A673 (cell line): Measurements from ENCODE around the gene WASF1. TPM values are rescaled to one million over a fixed set of nuclear protein-coding genes. Genes with fewer than 3 reads are reported as not detected.
A peak's percentile ranks its signal among the peaks of the same experiment; 100 is the strongest.

Experiments used
- BruUV-seq: library from RNA; stranded (reverse); fragments of 400-500 nt; replicated peaks from 2 replicates; lab custom pipeline; 2021; lab: Mats Ljungman, UMichigan
- CTCF ChIA-PET: fragments of 300-600 bp; sonication (Branson Sonifier 250); formaldehyde crosslinking; loops from one replicate; lab custom pipeline; 2022; ENCODE audit warnings: antibody characterized with exemption; lab: Charles Lee
- POLR2A ChIA-PET: fragments of 300-600 bp; sonication (Branson Sonifier 250); formaldehyde crosslinking; loops from one replicate; lab custom pipeline; 2022; ENCODE audit warnings: antibody characterized with exemption; ENCODE audit not compliant: low non-redundant PET; lab: Charles Lee
- DNase-seq: peaks from one replicate; pipeline ENCODE4 v3.0.0-alpha.2; 2015; ENCODE audit warnings: low spot score
- H3K27ac ChIP-seq: fragments of 200-600 bp; sonication (generic); 2 replicates; pipeline ENCODE4 v1.5.1; 2016; ENCODE audit warnings: mixed run types, low read depth, mild to moderate bottlenecking, mixed read lengths, antibody characterized with exemption, low read length; ENCODE audit not compliant: poor library complexity, severe bottlenecking
- H3K27me3 ChIP-seq: fragments of 200-600 bp; sonication (generic); replicated peaks from 2 replicates; pipeline ENCODE4 v1.6.1; 2017; ENCODE audit warnings: mixed run types, low read depth, mild to moderate bottlenecking, mixed read lengths, antibody characterized with exemption, low read length; ENCODE audit not compliant: insufficient read depth, poor library complexity
- H3K36me3 ChIP-seq: fragments of 200-600 bp; sonication (generic); 2 replicates; pipeline ENCODE4 v1.6.1; 2016; ENCODE audit warnings: mixed run types, mild to moderate bottlenecking, mixed read lengths, antibody characterized with exemption, low read length; ENCODE audit not compliant: insufficient read depth, poor library complexity, severe bottlenecking
- H3K4me1 ChIP-seq: fragments of 200-600 bp; sonication (generic); 2 replicates; pipeline ENCODE4 v1.6.1; 2017; ENCODE audit warnings: mixed run types, mild to moderate bottlenecking, mixed read lengths, antibody characterized with exemption, low read length; ENCODE audit not compliant: insufficient read depth, poor library complexity, severe bottlenecking
- H3K4me3 ChIP-seq: fragments of 200-600 bp; sonication (generic); 2 replicates; pipeline ENCODE4 v1.5.1; 2016; ENCODE audit warnings: low read depth, mixed run types, mild to moderate bottlenecking, mixed read lengths, low read length; ENCODE audit not compliant: poor library complexity, severe bottlenecking
- H3K9me3 ChIP-seq: fragments of 200-600 bp; sonication (generic); 2 replicates; pipeline ENCODE4 v1.6.1; 2016; ENCODE audit warnings: mixed run types, low read depth, mild to moderate bottlenecking, mixed read lengths, antibody characterized with exemption, low read length; ENCODE audit not compliant: poor library complexity, severe bottlenecking
- EZH2 ChIP-seq: fragments of 200-600 bp; sonication (generic); IDR thresholded peaks from 2 replicates; pipeline ENCODE4 v1.6.1; 2017; ENCODE audit warnings: borderline replicate concordance, low read depth, mild to moderate bottlenecking, mixed read lengths, antibody characterized with exemption, low read length; ENCODE audit not compliant: poor library complexity, severe bottlenecking
- intact Hi-C: fragments of 100-400 bp; cut with micrococcal nuclease; formaldehyde crosslinking; loops from one replicate; pipeline ENCODE4 v1.10.0; 2022; ENCODE audit not compliant: unreplicated experiment
- total RNA-seq: library from RNA; stranded (reverse); gene quantifications from 2 replicates; pipeline ENCODE4 v1.2.3, GENCODE V29; 2021
- TF ChIP-seq, protein P1 (sequence below): fragments of 300-800, 200-600 bp; sonication (generic); conservative IDR thresholded peaks from 2 replicates; pipeline ENCODE4 v1.5.1; 2017; ENCODE audit warnings: low read depth, mild to moderate bottlenecking, antibody characterized with exemption, low read length, moderate library complexity, mixed read lengths

Gene WASF1
- total RNA-seq, 1 experiment from 2014 or later, result 159 TPM

DNA sequence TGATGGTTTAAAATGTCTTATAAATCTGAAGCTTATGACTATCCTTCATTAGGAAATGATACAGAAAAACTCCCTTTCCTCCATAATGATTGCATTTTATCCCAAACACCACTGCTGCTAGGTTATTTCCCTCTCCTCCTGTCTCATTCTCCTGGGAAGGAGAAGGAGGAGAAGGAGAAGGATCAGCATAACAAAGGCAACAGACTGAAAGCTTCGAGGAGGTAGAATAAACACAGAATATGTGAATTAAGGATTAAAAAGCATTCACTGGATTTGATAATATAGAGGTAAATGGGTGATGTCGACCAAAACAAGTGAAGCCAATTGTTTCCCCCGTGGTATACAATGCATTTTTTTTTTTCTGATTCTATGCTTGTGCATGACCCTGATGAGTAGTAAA, 82.0 kb downstream of the WASF1 start:
- H3K9me3 ChIP-seq, result no peaks in the 10 kb centered on the region
- TF ChIP-seq, protein P1, sequence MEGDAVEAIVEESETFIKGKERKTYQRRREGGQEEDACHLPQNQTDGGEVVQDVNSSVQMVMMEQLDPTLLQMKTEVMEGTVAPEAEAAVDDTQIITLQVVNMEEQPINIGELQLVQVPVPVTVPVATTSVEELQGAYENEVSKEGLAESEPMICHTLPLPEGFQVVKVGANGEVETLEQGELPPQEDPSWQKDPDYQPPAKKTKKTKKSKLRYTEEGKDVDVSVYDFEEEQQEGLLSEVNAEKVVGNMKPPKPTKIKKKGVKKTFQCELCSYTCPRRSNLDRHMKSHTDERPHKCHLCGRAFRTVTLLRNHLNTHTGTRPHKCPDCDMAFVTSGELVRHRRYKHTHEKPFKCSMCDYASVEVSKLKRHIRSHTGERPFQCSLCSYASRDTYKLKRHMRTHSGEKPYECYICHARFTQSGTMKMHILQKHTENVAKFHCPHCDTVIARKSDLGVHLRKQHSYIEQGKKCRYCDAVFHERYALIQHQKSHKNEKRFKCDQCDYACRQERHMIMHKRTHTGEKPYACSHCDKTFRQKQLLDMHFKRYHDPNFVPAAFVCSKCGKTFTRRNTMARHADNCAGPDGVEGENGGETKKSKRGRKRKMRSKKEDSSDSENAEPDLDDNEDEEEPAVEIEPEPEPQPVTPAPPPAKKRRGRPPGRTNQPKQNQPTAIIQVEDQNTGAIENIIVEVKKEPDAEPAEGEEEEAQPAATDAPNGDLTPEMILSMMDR, result no peak
- TF ChIP-seq EZH2, result no peak
- no peaks in the 10 kb centered on the region for H3K27me3 ChIP-seq
- H3K4me1 ChIP-seq, result peaks cover 17% of the 10 kb centered on the region
- intact Hi-C loops, result no loop called here
- ChIA-PET CTCF (no interaction called here), POLR2A (interaction anchor here (0.5 kb wide), 1 partner anchor 220 kb away, joined by 3 read pairs; no protein-coding TSS in a partner anchor)
- H3K27ac ChIP-seq, result peak overlapping the region; percentile 47
- peaks cover 47% of the 10 kb centered on the region for H3K36me3 ChIP-seq
- H3K4me3 ChIP-seq, result no peak overlapping the region
- no TSS peak for BruUV-seq
- DNase-seq, result no peak

DNA sequence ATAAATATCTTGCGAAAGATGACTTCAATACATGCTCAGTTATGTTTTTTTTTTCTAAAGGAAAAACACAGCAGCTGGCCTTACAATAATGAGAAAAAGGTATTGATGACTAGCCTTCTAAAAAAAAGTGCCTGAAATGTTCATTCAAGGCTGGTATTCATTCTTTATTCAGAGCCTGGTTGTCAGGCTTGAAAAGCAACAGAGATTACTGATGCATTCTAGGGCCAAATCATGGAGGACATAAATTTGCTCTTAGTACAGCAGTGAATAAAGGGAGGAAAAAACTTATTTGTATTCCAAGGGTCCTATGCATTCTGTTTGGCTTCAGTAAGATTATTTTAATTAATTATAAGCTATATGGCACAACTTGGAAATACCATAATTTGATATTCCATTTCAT, 83.5 kb downstream of the WASF1 start:
- ChIA-PET POLR2A (no interaction called here), CTCF (interaction anchor here (1.0 to 1.1 kb wide), 2 partner anchors 56 to 312 kb away, joined by 3 to 4 read pairs; no protein-coding TSS in a partner anchor)
- Histone ChIP-seq H3K4me3 (no peak overlapping the region), H3K4me1 (peaks cover 17% of the 10 kb centered on the region), H3K27me3 (no peaks in the 10 kb centered on the region), H3K36me3 (peaks cover 38% of the 10 kb centered on the region), H3K27ac (peak overlapping the region; percentile 47), H3K9me3 (no peaks in the 10 kb centered on the region)
- no TSS peak for BruUV-seq
- intact Hi-C loops, result no loop called here
- DNase-seq, result no peak
- TF ChIP-seq, protein P1, result no peak
- no peak for TF ChIP-seq EZH2

DNA sequence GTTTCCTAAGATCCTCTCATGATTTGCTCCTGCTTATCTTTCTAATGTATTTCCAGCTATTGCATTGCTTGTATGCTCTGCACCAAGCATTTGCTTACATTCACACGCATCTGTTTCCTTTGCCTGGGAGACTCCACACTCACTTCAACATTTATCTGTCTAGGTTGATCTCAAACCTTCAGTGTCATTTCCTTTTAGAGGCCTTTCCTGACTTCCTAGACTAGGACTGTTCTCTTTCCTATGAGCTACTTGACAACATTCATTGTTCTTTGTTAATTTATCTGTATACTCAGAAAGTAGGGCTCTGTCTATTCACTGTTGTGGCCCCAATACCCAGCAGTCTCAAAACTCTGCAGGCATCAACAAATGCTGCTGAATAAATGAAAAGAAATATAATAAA, 84.4 kb downstream of the WASF1 start:
- peaks cover 17% of the 10 kb centered on the region for H3K4me1 ChIP-seq
- intact Hi-C loops, result no loop called here
- H3K36me3 ChIP-seq, result peaks cover 36% of the 10 kb centered on the region

More for the DNA sequence above, 84.4 kb downstream of the WASF1 start:
- TF ChIP-seq, protein P1, result no peak
- TF ChIP-seq EZH2, result no peak
- Histone ChIP-seq H3K27me3 (no peaks in the 10 kb centered on the region), H3K9me3 (no peaks in the 10 kb centered on the region), H3K27ac (no peak overlapping the region), H3K4me3 (no peak overlapping the region)
- no peak for DNase-seq
- CTCF ChIA-PET, result interaction anchor here (1.1 kb wide), 1 partner anchor 311 kb away, joined by 3 read pairs; no protein-coding TSS in a partner anchor
- no TSS peak for BruUV-seq
- POLR2A ChIA-PET, result no interaction called here
